ENCODE results near the gene RRP1B. TPM values are rescaled to one million over a fixed set of nuclear protein-coding genes. Genes with fewer than 3 reads are reported as not detected.

Gene RRP1B
- total and polyA plus RNA-seq, 9 donors, result 17.9 to 29.5 (median 25.7) TPM

DNA sequence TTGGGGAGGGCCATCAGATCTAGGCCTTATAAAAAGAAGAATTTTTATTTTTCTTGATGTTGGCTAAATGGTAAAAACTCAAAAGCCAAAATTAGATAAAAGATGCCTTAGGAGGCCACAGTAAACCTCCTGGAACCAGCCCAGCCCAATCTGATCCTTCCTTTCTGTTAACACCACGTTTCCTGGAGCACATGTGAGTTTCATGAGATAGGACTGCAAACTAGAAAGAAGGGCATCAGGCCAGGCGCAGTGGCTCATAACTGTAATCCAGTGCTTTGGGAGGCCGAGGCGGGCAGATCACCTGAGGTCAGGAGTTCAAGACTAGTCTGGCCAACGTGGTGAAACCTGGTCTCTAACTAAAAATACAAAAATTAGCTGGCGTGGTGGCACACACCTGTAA lies 6.7 kb upstream of the RRP1B start:
- no peak overlapping the region for H3K27ac ChIP-seq (ENCODE audit: low read length)
- no peak overlapping the region for H3K4me3 ChIP-seq (ENCODE audit: low read length)
- H3K9me3 ChIP-seq (replicated peaks; ENCODE audit: control insufficient read depth, low read depth, low read length), result no peaks in the 10 kb centered on the region
- H3K36me3 ChIP-seq (ENCODE audit: control insufficient read depth, insufficient read depth, low read length), result no peaks in the 10 kb centered on the region
- WGBS (ENCODE audit: insufficient coverage), result 87% methylated on average over 5 of the region's 6 CpGs
- no peak for DNase-seq
- H3K4me1 ChIP-seq (ENCODE audit: control insufficient read depth, insufficient read depth, low read length), result no peaks in the 10 kb centered on the region
- no peaks in the 10 kb centered on the region for H3K27me3 ChIP-seq (ENCODE audit: control insufficient read depth, insufficient read depth, low read length)

DNA sequence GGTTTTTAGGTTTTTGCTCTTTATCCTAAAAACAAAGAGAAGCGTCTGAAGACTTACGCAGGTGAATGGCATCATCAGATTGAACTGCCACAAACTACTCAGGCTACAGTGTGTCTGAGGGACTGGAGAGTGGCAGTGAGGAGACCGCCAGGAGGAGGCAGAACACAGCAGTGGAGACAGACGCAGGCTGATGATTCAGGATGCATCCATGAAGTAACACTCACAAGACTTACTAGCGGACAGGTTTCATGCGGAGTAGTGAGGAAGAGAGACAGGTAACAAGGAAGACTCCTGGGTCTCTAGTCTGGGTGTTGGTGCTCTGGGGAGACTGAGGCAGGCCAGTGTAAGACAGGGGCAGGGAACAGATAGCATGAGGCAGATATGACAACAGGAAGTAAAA lies 5.7 kb upstream of the RRP1B start:
- WGBS (ENCODE audit: insufficient coverage), result 100% methylated on average over 2 of the region's 6 CpGs
- no peak for DNase-seq
- H3K27me3 ChIP-seq (ENCODE audit: control insufficient read depth, insufficient read depth, low read length), result no peaks in the 10 kb centered on the region
- H3K36me3 ChIP-seq (ENCODE audit: control insufficient read depth, insufficient read depth, low read length), result no peaks in the 10 kb centered on the region
- no peak overlapping the region for H3K27ac ChIP-seq (ENCODE audit: low read length)
- peaks cover 1% of the 10 kb centered on the region for H3K4me1 ChIP-seq (ENCODE audit: control insufficient read depth, insufficient read depth, low read length)
- H3K4me3 ChIP-seq (ENCODE audit: low read length), result no peak overlapping the region
- H3K9me3 ChIP-seq (replicated peaks; ENCODE audit: control insufficient read depth, low read depth, low read length), result no peaks in the 10 kb centered on the region

GRCh38 chr21:43654806-43655489 lies 4.4 kb upstream of the RRP1B start:
- 84% methylated on average over 4 of the region's 7 CpGs for WGBS (ENCODE audit: insufficient coverage)
- H3K4me3 ChIP-seq (ENCODE audit: low read length), result no peak overlapping the region
- DNase-seq, result no peak
- H3K9me3 ChIP-seq (replicated peaks; ENCODE audit: control insufficient read depth, low read depth, low read length), result no peaks in the 10 kb centered on the region
- no peaks in the 10 kb centered on the region for H3K36me3 ChIP-seq (ENCODE audit: control insufficient read depth, insufficient read depth, low read length)
- H3K27ac ChIP-seq (ENCODE audit: low read length), result no peak overlapping the region
- H3K27me3 ChIP-seq (ENCODE audit: control insufficient read depth, insufficient read depth, low read length), result no peaks in the 10 kb centered on the region
- H3K4me1 ChIP-seq (ENCODE audit: control insufficient read depth, insufficient read depth, low read length), result peaks cover 7% of the 10 kb centered on the region

GRCh38 chr21:43657355-43658087 lies 1.8 kb upstream of the RRP1B start:
- peak; percentile 24 for DNase-seq
- Histone ChIP-seq H3K27ac (ENCODE audit: low read length) (peak overlapping the region; percentile 55), H3K9me3 (replicated peaks; ENCODE audit: control insufficient read depth, low read depth, low read length) (no peaks in the 10 kb centered on the region), H3K36me3 (ENCODE audit: control insufficient read depth, insufficient read depth, low read length) (peaks cover 14% of the 10 kb centered on the region), H3K27me3 (ENCODE audit: control insufficient read depth, insufficient read depth, low read length) (no peaks in the 10 kb centered on the region), H3K4me3 (ENCODE audit: low read length) (no peak overlapping the region), H3K4me1 (ENCODE audit: control insufficient read depth, insufficient read depth, low read length) (peaks cover 18% of the 10 kb centered on the region)
- WGBS (ENCODE audit: insufficient coverage), result 85% methylated on average over 46 of the region's 46 CpGs

- Histone ChIP-seq H3K4me1 (ENCODE audit: control insufficient read depth, insufficient read depth, low read length) (peaks cover 18% of the 10 kb centered on the region), H3K4me3 (ENCODE audit: low read length) (no peak overlapping the region), H3K27ac (ENCODE audit: low read length) (no peak overlapping the region), H3K36me3 (ENCODE audit: control insufficient read depth, insufficient read depth, low read length) (peaks cover 17% of the 10 kb centered on the region), H3K27me3 (ENCODE audit: control insufficient read depth, insufficient read depth, low read length) (no peaks in the 10 kb centered on the region), H3K9me3 (replicated peaks; ENCODE audit: control insufficient read depth, low read depth, low read length) (no peaks in the 10 kb centered on the region)
- no peak for DNase-seq
- 96% methylated on average over 48 of the region's 48 CpGs for WGBS (ENCODE audit: insufficient coverage)
These were observed 1.1 kb upstream of the RRP1B start for GRCh38 chr21:43658088-43658741.

DNA sequence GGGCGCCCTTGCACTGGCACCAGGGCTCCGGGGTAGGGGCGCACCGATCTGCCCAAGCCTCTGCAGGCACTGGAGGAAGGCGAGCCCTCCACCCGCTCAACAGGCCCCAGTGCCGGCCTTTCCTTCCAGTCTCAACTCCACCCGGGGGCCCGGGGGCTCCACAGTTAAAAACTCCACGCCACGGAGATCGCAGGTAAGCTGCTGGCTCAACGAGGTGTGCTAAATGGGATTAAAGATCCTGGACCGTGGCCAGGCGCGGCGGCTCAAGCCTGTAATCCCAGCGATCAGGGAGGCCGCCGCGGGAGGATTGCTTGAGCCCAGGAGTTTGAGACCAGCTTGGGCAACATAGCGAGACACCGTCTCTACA lies 608 bp upstream of the RRP1B start:
- Histone ChIP-seq H3K9me3 (replicated peaks; ENCODE audit: control insufficient read depth, low read depth, low read length) (no peaks in the 10 kb centered on the region), H3K27ac (ENCODE audit: low read length) (peak overlapping the region; percentile 93), H3K36me3 (ENCODE audit: control insufficient read depth, insufficient read depth, low read length) (peaks cover 19% of the 10 kb centered on the region), H3K4me1 (ENCODE audit: control insufficient read depth, insufficient read depth, low read length) (peaks cover 18% of the 10 kb centered on the region), H3K4me3 (ENCODE audit: low read length) (peak overlapping the region; percentile 42), H3K27me3 (ENCODE audit: control insufficient read depth, insufficient read depth, low read length) (no peaks in the 10 kb centered on the region)
- 82% methylated on average over 18 of the region's 23 CpGs for WGBS (ENCODE audit: insufficient coverage)
- no peak for DNase-seq

- no peak for DNase-seq
- Histone ChIP-seq H3K27ac (ENCODE audit: low read length) (no peak overlapping the region), H3K27me3 (ENCODE audit: control insufficient read depth, insufficient read depth, low read length) (no peaks in the 10 kb centered on the region), H3K9me3 (replicated peaks; ENCODE audit: control insufficient read depth, low read depth, low read length) (peaks cover 4% of the 10 kb centered on the region), H3K36me3 (ENCODE audit: control insufficient read depth, insufficient read depth, low read length) (peaks cover 32% of the 10 kb centered on the region), H3K4me1 (ENCODE audit: control insufficient read depth, insufficient read depth, low read length) (peaks cover 18% of the 10 kb centered on the region), H3K4me3 (ENCODE audit: low read length) (no peak overlapping the region)
- no CpG with 5 or more reads among the region's 6 CpGs for WGBS (ENCODE audit: insufficient coverage)
These were observed 2.9 kb downstream of the RRP1B start for GRCh38 chr21:43662286-43662685.

- DNase-seq, result no peak
- Histone ChIP-seq H3K4me1 (ENCODE audit: control insufficient read depth, insufficient read depth, low read length) (peaks cover 18% of the 10 kb centered on the region), H3K27ac (ENCODE audit: low read length) (no peak overlapping the region), H3K27me3 (ENCODE audit: control insufficient read depth, insufficient read depth, low read length) (no peaks in the 10 kb centered on the region), H3K9me3 (replicated peaks; ENCODE audit: control insufficient read depth, low read depth, low read length) (peaks cover 4% of the 10 kb centered on the region), H3K4me3 (ENCODE audit: low read length) (no peak overlapping the region), H3K36me3 (ENCODE audit: control insufficient read depth, insufficient read depth, low read length) (peaks cover 32% of the 10 kb centered on the region)
- 90% methylated on average over 3 of the region's 9 CpGs for WGBS (ENCODE audit: insufficient coverage)
These were observed 3.7 kb downstream of the RRP1B start for GRCh38 chr21:43663033-43663432.

DNA sequence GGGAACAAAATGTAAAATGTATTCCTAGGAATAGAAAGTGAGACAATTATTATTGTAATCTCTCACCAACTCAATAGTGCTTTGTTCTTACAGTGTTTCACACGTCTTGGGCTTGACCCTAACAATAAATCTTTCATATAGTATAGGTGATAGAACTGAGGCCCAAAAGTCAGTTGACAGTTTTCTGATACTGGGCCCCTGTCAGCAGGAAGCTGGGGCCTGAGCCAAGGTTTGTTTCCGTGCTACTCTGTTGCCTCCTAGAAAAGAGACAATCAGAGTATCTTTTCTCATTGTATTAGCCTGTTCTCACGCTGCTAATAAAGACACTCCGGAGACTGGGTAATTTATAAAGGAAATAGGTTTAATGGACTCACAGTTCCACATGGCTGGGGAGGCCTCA lies 5.0 kb downstream of the RRP1B start:
- no peak for DNase-seq
- Histone ChIP-seq H3K36me3 (ENCODE audit: control insufficient read depth, insufficient read depth, low read length) (peaks cover 32% of the 10 kb centered on the region), H3K4me1 (ENCODE audit: control insufficient read depth, insufficient read depth, low read length) (peaks cover 10% of the 10 kb centered on the region), H3K27ac (ENCODE audit: low read length) (no peak overlapping the region), H3K27me3 (ENCODE audit: control insufficient read depth, insufficient read depth, low read length) (no peaks in the 10 kb centered on the region), H3K9me3 (replicated peaks; ENCODE audit: control insufficient read depth, low read depth, low read length) (peaks cover 4% of the 10 kb centered on the region), H3K4me3 (ENCODE audit: low read length) (no peak overlapping the region)
- WGBS (ENCODE audit: insufficient coverage), result 40% methylated on average over 1 of the region's 4 CpGs

- H3K36me3 ChIP-seq (ENCODE audit: control insufficient read depth, insufficient read depth, low read length), result peaks cover 40% of the 10 kb centered on the region
These were observed 6.5 kb downstream of the RRP1B start for GRCh38 chr21:43665879-43666278.

More at GRCh38 chr21:43665879-43666278, 6.5 kb downstream of the RRP1B start:
- Histone ChIP-seq H3K4me3 (ENCODE audit: low read length) (no peak overlapping the region), H3K27ac (ENCODE audit: low read length) (no peak overlapping the region), H3K27me3 (ENCODE audit: control insufficient read depth, insufficient read depth, low read length) (no peaks in the 10 kb centered on the region), H3K4me1 (ENCODE audit: control insufficient read depth, insufficient read depth, low read length) (peaks cover 4% of the 10 kb centered on the region), H3K9me3 (replicated peaks; ENCODE audit: control insufficient read depth, low read depth, low read length) (peaks cover 4% of the 10 kb centered on the region)
- 88% methylated on average over 1 of the region's 4 CpGs for WGBS (ENCODE audit: insufficient coverage)
- no peak for DNase-seq

Measured in muscle of leg (tissue), 11 donors.